ENCODE measurements around the gene METRNL.

DNA sequence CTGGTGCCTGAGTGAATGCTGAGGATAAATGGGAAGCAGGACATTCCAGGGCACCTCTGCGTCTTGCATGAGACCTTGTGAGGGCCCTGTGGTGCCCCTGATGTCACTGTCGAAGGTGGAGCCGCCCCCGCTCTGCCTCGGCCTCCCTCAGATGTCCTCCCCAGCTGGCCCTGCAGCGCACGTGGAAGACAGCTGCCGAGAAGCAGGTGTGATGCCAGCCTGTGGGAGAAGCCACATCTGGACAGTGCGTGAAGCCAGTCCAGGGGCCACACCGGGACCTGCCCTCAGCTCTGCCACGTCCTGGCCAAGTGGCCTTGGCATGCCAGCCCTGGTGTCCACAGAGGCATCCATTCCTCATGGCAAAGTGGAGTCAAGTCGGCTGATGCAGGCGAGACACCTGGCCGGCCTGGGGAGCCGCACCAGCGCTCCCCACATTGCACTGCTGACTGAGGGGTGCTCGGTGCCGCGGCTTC lies 21.6 kb upstream of the METRNL start:
- no peak for TF ChIP-seq CTCF (IDR thresholded peaks at IDR 0.05 in 2 of 3, conservative IDR thresholded peaks at IDR 0.05 in 1 of 3; ENCODE audit: borderline replicate concordance in 1 of 3, insufficient read depth in 1 of 3, low read depth in 2 of 3, low read length in 2 of 3)
- no peak for TF ChIP-seq POLR2A (IDR thresholded peaks at IDR 0.05; ENCODE audit: borderline replicate concordance, extremely low read depth, insufficient read depth, insufficient read length)
- TF ChIP-seq SP1 (IDR thresholded peaks at IDR 0.05; ENCODE audit: low read depth): no peak
- no peak for TF ChIP-seq POLR2AphosphoS5 (IDR thresholded peaks at IDR 0.05; ENCODE audit: low read depth, low read length)
- no peak for TF ChIP-seq YY1 (IDR thresholded peaks at IDR 0.05; ENCODE audit: extremely low read depth, insufficient replicate concordance, low read depth, low read length)
